Effector memory CD4-positive, alpha-beta T cell (primary cell): ENCODE results near the gene USP15.
"Not testable (repeated sequence)": the region's sequence is repeated elsewhere in the genome, so short reads cannot be mapped to it uniquely, and the experiment has no call there.

Source experiments
- DNase-seq, 3 donors: peaks; one replicate each; pipeline ENCODE4 v3.0.0-alpha.2; 2020
- H3K27ac ChIP-seq: 2 replicates; pipeline ENCODE4 v1.7.0; 2013; ENCODE audit warnings: mild to moderate bottlenecking, low read length, moderate library complexity; ENCODE audit not compliant: insufficient read depth, poor library complexity, severe bottlenecking
- H3K27me3 ChIP-seq: replicated peaks from 2 replicates; pipeline ENCODE4 v1.7.0; 2013; ENCODE audit warnings: mild to moderate bottlenecking, low read length; ENCODE audit not compliant: insufficient read depth, control insufficient read depth, poor library complexity, severe bottlenecking
- H3K36me3 ChIP-seq: 2 replicates; pipeline ENCODE4 v1.7.0; 2013; ENCODE audit warnings: mild to moderate bottlenecking, low read length, moderate library complexity; ENCODE audit not compliant: control insufficient read depth, insufficient read depth
- H3K4me1 ChIP-seq: 2 replicates; pipeline ENCODE4 v1.7.0; 2013; ENCODE audit warnings: low read length, mild to moderate bottlenecking; ENCODE audit not compliant: control insufficient read depth, insufficient read depth, poor library complexity, severe bottlenecking
- H3K4me3 ChIP-seq: 2 replicates; pipeline ENCODE4 v1.7.0; 2013; ENCODE audit warnings: low read length, low read depth, mild to moderate bottlenecking; ENCODE audit not compliant: insufficient read depth, poor library complexity, severe bottlenecking
- H3K9me3 ChIP-seq: 2 replicates; pipeline ENCODE4 v1.7.0; 2013; ENCODE audit warnings: mild to moderate bottlenecking, low read length, moderate library complexity; ENCODE audit not compliant: control insufficient read depth

USP15 gene

DNA sequence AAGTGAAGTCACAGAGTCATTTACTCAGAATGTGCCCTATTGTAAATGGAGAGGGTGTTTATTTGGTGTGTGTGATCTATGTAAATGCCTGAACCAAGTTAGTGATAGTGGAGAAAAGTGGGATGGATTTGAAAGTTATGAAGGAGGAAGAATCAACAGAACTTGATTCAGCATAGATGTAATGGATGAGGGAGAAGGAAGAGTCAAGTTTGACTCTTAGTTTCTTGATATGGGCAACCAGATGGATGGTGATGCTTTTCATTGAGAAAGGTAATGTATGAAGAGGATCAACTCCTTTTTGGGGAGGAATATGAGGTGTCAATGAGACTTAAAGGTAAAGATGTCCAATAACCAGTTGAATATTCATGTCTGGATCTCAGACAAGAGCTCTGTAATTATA, 199.8 kb downstream of the USP15 start:
- no peaks in the 10 kb centered on the region for H3K4me1 ChIP-seq
- no peaks in the 10 kb centered on the region for H3K36me3 ChIP-seq

GRCh38 chr12:62461171-62461837, 201.1 kb downstream of the USP15 start:
- H3K27me3 ChIP-seq, H3K27ac ChIP-seq, H3K4me3 ChIP-seq, DNase-seq, H3K36me3 ChIP-seq, H3K9me3 ChIP-seq, H3K4me1 ChIP-seq: not testable (repeated sequence)

More for the DNA sequence above, 199.8 kb downstream of the USP15 start:
- Histone ChIP-seq H3K27me3 (no peaks in the 10 kb centered on the region), H3K4me3 (no peak overlapping the region), H3K27ac (no peak overlapping the region), H3K9me3 (no peaks in the 10 kb centered on the region)
- DNase-seq: no peak

- H3K36me3 ChIP-seq, DNase-seq, H3K4me1 ChIP-seq, H3K27me3 ChIP-seq, H3K9me3 ChIP-seq, H3K27ac ChIP-seq, H3K4me3 ChIP-seq: not testable (repeated sequence)
Observed at GRCh38 chr12:62463252-62463651, 203.0 kb downstream of the USP15 start.
